NCI-H1105 treated with DMSO at 0.1 percent for 48 hours (cell line): ENCODE data around the gene RAB3IL1.
"Not testable (repeated sequence)": the region's sequence is repeated elsewhere in the genome, so short reads cannot be mapped to it uniquely, and the experiment has no call there.

Source experiments
- DNase-seq: peaks from one replicate; lab custom pipeline; 2025; lab: John Stamatoyannopoulos, UW

The RAB3IL1 gene, protein sequence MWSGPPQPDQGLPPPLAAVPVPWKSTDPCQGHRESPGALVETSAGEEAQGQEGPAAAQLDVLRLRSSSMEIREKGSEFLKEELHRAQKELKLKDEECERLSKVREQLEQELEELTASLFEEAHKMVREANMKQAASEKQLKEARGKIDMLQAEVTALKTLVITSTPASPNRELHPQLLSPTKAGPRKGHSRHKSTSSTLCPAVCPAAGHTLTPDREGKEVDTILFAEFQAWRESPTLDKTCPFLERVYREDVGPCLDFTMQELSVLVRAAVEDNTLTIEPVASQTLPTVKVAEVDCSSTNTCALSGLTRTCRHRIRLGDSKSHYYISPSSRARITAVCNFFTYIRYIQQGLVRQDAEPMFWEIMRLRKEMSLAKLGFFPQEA

DNA sequence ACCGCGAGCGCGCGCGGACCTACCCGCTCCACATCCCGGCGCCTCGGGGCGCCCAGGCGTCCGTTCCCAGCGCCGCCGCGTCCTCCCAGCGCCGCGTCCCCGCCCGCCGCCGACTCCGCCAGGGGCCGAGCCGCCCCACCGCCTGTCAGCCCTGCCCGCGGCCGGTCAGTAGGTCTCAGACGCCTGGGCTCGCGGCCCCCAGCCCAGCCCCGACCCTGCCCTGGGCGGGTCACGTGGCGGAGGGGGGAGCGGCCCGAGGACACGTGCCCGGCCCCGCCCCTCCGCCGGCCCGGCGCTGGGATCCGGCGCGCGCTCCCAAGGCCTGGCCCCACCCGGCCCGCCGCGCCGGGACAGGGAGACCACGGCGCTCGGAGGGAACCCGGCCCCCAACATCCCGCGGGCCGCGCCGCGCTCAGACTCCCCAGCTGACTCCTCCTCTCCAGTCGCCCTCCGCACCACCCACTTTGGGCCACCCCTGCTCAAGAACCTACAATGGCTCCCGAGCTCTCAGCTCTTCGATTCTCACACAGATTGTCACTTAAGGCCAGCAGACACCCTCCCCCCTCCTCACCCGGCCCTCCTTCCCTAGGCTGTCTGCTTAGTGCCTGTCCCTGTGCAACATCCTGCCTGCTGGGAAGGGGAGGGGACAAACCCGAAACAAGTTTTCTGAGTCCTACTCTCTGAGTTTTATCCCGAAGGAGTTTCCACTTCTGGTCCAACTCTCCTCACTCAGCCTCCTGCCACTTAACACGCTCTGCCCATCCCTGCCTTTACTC, at the start of gene RAB3IL1:
TSS of gene RAB3IL1 (minus strand) at position 233 of the 776 bp plus-strand sequence. CDS start at position 34, 199 bp downstream.
- no peak for DNase-seq

DNA sequence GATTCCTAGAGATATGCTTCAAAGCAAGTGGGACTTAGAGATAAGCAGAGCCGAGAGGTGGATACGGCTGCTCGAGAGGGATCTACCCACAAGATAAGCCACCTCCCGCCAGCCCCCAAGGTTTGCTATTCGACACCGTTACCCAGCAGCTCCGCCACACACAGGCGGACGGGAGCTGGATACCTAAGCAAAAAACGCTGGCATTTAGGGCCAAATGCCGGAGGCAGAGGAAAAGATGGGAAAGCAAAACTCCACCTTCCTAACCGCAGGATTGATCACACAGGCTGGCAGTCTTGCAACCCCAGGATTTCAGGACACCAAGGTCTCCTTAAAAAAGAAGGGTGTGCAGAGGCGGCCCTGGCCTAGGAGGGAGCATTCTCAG, 49.4 kb upstream of the RAB3IL1 start:
- no peak for DNase-seq

DNA sequence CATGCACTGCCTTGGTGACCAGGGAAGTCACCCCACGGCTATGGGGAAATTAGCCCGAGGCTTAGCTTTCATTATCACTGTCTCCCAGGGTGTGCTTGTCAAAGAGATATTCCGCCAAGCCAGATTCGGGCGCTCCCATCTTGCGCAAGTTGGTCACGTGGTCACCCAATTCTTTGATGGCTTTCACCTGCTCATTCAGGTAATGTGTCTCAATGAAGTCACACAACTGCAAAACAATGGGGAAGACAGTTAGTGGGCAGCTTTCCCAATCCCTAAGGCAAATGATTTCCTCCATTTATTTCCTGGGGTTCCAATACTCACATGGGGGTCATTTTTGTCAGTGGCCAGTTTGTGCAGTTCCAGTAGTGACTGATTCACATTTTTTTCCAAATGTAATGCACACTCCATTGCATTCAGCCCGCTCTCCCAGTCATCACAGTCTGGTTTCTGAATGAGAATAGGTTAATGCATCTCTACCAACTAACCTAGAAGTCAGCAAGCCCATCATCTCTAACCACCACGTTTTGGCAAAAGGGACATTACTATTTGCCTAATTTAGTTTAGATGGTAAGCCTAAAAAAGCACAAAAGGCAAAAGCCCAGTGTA, 47.4 kb upstream of the RAB3IL1 start:
- not testable (repeated sequence) for DNase-seq

DNA sequence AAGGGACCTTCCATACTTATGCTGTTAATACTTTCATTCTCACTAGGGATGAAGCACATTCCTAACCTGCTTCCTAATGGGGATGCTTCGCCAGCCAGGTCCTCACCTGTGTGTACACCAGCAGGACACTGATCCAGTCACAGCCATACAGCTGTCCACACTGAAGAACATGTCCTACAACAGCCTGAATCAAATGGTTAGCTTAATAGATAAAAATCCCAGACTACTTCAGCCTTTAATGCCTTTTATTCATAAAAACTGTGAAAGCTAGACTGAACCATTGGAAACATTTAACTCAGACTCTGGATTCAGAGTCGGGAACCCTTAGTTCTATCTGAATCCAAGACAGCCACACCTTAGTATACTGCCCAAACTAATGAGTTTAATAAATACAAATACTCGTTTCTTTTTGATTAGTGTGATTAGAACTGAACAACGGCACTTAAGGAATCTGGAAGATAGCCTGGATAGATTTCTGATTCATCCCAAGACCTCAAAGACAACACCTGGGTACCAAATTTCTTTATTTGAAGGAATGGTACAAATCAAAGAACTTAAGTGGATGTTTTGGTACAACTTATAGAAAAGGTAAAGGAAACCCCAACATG, 46.8 kb upstream of the RAB3IL1 start:
- no peak for DNase-seq

DNA sequence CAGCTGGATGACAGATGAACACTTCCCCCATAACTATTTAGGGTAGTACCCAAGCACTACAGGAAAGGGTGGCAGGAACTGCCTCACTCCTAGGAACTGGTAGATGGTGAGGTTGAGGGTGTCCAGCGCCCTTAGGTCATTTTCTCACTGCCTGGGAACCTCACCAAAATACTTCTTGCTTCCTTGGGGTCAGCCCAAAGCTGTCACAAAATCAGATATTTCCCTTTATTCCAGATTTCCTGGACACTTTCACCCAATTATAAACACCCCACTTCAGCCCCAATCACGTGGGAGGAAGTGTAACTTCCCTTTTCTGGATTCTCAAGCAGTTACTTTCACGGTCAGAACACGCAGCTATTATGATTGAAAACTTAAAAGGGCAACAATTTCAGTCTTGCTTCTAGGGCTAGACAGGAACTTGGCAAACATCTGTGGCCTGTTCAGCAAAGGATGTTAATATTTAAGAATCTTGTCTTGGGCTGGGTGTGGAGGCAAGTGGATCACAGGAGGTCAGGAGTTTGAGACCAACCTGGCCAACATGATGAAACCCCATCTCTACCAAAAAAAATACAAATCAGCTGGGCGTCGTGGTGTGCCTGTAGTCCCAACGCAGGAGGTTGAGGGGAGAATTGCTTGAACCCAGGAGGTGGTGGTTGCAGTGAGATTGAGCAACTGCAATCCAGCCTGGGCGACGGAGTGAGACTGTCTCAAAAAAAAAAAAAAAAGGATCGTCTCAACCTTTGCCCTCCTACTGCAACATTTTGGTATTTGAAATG, 46.1 kb upstream of the RAB3IL1 start:
- no peak for DNase-seq

DNA sequence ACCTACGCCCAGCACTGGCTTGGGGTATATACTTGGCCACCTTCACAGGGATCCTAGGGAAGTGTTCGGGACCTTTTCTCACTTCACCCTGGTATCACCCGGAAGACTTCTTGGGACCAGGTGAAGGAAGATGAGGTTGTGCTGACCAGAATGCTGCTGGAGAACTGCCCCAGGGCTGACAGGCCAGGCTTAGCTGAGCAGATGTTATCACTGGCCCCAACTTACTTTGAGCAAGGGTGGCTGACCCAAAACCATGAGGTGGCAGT, 45.6 kb upstream of the RAB3IL1 start:
- DNase-seq: no peak

DNA sequence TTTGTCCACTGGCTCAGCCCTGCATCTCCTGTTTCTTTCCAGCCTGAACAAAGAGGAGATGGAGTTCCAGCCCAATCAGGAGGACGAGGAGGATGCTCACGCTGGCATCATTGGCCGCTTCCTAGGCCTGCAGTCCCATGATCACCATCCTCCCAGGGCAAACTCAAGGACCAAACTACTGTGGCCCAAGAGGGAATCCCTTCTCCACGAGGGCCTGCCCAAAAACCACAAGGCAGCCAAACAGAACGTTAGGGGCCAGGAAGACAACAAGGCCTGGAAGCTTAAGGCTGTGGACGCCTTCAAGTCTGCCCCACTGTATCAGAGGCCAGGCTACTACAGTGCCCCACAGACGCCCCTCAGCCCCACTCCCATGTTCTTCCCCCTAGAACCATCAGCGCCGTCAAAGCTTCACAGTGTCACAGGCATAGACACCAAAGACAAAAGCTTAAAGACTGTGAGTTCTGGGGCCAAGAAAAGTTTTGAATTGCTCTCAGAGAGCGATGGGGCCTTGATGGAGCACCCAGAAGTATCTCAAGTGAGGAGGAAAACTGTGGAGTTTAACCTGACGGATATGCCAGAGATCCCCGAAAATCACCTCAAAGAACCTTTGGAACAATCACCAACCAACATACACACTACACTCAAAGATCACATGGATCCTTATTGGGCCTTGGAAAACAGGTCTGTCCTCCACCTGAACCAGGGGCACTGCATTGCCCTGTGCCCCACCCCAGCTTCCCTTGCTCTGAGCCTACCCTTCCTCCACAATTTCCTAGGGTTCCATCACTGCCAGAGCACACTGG, 45.0 kb upstream of the RAB3IL1 start:
- DNase-seq: no peak

DNA sequence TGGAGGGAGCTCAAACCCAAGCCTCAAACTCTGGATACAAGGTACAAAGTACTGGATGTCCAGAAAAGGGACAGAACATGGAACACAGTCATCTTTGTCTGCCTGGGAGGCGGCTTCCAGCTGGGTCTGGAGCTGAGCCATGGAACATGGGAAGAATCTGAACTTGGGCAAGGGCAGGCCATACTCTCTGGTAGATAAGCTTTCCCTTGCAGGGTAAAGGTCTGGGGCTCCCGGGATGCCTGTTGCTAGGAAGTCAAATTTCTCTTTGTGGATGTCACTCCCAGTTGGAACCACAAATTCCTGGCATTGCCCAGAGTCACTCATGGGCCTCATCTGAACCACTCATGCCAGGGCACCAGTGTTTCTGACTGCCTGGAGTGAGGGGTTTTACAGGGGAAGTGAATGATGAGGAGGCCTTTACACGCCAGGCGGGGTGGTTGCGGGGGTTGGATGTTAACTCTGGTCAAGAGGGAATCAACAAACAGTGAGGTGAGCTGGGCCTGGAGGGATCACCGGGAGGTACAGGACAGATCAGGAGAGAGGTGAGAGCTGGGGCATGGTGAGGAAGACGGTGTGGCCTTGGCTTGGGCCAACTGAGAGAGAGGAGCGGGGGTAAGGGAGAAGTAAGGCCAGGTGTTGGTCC, 44.3 kb upstream of the RAB3IL1 start:
- DNase-seq: no peak

DNA sequence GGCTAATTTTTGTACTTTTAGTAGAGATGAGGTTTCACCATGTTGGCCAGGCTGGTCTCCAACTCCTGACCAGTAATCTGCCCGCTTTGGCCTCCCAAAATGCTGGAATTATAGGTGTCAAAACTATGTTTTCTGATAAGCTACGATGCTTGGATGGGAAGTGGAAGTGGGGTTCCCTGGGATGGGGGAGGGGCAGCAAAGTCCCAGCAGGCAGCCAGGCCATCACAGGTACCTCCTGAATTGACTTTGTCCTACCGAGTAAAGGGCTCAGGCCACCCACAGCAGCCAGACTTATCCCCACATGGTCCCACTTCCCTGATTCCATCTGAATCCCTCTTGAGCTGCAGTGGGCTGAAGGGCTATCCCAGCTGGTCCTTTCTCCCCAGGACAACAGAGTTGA, 43.2 kb upstream of the RAB3IL1 start:
- no peak for DNase-seq

DNA sequence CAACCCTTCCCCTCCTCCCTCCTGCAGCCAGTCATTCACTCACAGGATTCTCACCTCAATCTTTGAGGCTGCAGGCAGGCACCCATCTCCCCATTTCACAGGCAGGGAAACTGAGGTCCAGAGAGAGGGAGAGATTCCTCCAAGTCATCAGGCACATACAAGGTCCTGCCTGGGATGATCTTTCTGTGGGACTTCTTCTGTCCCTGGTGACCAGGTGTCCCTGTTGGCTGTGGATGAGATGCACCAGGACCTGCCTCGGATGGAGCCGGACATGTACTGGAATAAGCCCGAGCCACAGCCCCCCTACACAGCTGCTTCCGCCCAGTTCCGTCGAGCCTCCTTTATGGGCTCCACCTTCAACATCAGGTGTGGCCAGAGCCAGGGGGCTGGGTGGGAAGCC, 42.3 kb upstream of the RAB3IL1 start:
- DNase-seq: no peak

DNA sequence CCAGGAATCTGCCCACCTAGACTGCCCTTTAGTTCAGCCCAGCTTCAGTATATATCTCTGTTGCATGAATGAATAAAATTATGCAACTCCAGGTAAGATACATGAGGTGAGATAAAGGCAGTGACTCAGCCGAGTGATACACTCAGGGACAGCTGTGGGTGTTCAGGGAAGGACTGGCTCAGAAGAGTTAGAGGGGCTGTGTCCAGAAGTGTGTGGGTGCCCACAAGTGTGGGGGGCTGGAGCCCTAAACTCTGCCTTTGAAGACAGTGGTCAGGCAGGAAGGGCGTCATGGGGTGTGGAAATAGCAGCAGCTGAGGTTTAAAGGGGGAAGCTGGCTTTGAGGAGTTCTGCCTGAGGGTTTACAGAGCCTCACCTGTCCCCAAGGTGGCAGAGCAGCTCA, 41.7 kb upstream of the RAB3IL1 start:
- no peak for DNase-seq

DNA sequence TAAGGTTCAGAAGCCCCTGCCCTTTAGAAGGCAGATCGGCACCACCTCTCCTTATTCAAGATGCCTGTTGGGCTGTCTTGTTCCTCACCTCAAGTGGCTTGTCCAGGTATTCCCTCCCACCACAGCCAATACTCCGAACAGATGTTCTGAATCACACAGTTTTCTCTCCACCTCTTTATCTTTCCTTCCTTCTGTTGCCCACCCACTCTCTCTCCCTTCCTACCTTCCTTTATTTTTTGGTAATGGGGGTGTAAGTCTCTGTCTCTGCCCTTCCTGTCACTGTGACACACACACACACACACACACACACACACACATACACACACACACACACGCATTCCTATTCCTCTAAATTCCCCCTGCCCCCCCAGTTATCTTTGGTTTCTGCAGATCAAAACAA, 41.2 kb upstream of the RAB3IL1 start:
- DNase-seq: no peak

DNA sequence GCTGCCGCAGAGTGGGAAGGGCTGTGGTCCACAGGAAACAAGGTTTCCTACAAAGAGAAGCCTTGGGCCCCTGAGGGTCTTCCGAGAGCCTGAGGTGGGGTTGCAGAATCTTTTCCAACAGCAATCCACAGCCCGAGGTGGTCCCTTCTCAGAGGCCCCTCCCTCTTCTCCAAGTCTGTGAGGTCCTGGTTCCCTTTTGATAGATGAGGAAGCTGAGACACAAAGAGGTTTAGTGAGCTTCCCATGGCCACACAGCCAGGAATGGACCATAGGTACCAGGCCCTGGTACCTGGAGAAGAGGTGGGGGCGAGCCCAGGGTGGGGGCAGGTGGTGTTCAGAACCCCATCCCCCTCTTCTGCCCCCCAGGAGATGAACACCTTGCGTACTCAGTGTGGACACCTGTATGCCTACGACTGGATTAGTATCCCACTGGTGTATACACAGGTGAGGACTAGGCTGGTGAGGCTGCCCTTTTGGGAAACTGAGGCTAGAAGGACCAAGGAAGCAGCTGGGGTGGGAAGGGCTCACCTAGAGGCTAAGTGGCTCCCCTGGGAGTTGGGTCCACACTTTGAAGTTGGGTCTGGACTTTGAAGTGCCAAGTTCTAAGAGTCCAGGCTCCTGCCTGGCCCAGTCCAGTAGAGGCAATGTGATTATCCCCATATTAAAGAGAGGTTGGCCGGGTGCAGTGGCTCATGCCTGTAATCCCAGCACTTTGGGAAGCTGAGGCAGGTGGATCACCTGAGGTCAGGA, 39.8 kb upstream of the RAB3IL1 start:
- DNase-seq: no peak

DNA sequence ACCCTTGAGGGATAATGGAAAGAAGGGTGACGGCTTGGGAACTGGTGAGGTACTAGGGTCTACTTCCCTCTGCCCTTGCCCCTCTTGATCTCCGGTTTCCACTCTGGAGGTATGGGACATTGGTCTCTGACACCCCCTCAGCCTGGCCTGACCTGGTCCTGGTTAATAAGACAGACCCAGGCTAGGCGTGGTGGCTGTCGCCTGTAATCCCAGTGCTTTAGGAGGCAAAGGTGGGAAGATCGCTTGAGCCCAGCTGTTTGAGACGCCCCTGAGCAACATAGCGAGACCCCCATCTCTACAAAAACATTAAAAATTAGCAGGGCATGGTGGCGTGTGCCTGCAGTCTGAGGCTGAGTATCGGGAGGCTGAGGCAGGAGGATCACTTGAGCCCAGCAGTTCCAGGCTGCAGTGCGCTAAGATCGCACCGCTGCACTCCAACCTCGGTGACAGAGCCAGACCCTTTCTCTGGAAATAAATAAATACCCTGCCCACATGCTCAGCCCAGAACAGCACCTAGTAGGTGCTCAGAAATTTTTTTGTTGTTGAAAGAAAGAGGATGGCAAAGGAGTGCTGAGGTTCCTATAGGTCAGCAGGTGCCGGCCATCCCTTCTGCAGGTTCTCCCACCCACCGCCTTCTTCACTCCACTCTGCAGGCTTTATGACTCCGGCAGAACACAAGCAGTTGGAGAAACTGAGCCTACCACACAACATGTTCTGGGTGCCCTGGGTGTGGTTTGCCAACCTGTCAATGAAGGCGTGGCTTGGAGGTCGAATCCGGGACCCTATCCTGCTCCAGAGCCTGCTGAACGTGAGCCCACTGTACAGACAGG, 39.0 kb upstream of the RAB3IL1 start:
- no peak for DNase-seq

DNA sequence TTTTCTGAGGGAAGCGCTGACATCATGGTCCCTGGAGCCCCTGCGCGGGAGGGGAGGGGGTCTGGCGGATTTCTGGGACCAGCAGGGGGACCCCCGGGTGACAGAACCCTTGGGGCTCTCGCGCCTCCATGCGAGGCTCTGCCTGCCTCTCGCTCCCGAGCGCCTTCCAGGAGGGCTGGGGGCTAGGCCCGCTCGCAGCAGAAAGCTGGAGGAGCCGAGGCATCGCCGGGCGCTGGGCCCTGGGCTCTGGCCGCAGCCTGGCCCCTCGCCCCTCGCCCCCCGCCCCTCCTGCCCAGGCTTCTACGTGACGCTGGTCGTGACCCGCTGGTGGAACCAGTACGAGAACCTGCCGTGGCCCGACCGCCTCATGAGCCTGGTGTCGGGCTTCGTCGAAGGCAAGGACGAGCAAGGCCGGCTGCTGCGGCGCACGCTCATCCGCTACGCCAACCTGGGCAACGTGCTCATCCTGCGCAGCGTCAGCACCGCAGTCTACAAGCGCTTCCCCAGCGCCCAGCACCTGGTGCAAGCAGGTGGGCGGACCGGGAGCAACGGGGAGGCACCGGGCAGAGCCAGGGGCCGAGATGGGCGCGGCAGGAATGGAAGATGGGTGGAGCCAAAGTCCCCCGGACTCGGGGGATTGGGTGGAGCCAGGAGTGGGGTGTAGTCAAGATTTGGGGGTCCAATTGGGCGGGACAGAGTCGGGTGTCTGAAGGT, 38.2 kb upstream of the RAB3IL1 start:
- peak; percentile 18 for DNase-seq

DNA sequence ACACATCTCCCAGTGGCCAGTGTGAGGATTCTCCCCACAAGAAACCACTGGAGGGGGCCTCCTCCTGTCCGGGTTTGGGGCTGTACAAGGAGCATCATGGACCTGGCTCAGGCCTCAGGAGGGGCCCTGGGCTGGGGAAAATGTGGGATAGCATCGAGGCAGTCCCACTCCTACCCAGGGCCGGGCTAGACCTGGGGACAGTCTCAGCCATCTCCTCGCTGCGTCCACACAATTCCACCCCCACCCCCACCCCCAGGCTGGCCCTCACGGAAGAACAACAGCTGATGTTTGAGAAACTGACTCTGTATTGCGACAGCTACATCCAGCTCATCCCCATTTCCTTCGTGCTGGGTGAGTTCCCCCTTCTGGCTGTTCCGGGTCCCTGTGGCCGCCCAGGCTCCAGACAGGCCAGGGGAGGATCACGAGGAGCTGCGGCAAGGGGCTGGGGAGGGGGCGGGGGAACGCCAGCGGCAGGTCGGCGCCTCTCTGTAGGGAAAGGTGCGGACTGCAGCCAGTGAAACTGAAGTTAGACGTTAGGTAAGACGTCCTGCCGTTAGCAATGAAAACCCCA, 37.6 kb upstream of the RAB3IL1 start:
- no peak for DNase-seq

DNA sequence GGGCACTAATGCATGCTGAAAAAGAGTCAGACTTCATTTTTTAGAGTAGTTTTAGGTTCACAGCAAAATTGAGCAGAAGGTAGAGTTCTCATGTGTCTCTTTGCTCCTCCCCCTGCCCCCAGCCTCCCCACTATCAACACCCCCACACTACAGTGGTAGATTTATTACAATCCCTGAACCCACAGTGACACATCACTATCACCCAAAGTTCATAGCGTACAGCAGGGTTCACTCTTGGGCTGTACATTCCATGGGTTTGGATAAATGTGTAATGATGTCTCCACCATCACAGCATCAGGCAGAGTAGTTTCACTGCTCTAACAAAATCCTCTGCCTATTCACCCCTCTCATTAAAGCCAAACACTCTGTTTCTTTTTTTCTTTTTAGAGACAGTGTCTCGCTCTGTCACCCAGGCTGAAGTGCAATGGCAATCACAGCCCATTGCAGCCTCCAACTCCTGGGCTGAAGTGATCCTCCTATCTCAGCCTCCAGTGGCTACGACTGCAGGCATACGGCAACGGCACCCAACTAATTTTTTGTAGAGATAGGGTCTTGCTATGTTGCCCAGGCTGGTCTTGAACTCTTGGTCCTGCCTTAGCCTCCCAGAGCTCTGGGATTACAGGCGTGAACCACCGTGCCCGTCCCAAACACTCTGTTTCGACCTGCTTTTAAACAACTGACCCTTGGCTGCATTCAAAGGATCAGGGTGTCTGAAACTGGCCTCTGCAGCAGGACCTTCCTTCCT, 36.9 kb upstream of the RAB3IL1 start:
- DNase-seq: no peak
